H1 (cell line): Measurements from ENCODE around the gene NAA10.

ENCODE experiments used
- CEBPB ChIP-seq: IDR thresholded peaks from 2 replicates; pipeline ENCODE4 v1.6.1; 2012; ENCODE audit warnings: low read depth, low read length
- PHF8 ChIP-seq: fragments of 200-600 bp; sonication (generic); conservative IDR thresholded peaks from 2 replicates; pipeline ENCODE4 v1.7.1; 2012; ENCODE audit warnings: low read depth, mild to moderate bottlenecking, inconsistent platforms, low read length, moderate library complexity
- SIN3A ChIP-seq, 2 experiments: IDR thresholded peaks in 1 of 2; conservative IDR thresholded peaks in 1 of 2; 2 replicates each; pipeline ENCODE4 v1.6.1; 2011 to 2012; ENCODE audit warnings: low read length in 2 of 2, improper control_type of control experiment in 1 of 2, low read depth in 1 of 2, mild to moderate bottlenecking in 1 of 2
- TF ChIP-seq, protein P1 (sequence below): IDR thresholded peaks from 2 replicates; pipeline ENCODE4 v1.6.1; 2012; ENCODE audit warnings: low read length, inconsistent platforms

DNA sequence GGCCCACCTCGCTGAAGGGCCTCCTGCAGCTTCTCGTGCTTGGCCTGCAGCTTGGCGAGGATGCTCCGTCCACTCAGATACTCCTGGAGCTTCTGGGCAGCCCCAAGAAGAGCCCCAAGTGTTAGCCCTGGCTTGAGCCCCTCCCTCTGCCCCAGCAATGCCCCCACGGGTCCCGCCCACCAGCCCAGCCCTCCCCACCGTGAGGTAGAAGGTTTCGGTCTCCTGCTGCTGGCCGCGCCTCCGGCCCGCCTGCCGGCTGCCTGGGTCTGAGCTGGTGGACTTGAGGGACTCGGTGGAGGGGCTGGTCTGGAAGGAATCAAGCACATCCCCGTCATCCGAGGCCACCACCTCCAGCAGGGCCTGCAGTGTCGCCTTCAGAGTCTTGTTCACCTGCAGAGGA is 21.6 kb downstream of the NAA10 start:
- TF ChIP-seq, protein P1, sequence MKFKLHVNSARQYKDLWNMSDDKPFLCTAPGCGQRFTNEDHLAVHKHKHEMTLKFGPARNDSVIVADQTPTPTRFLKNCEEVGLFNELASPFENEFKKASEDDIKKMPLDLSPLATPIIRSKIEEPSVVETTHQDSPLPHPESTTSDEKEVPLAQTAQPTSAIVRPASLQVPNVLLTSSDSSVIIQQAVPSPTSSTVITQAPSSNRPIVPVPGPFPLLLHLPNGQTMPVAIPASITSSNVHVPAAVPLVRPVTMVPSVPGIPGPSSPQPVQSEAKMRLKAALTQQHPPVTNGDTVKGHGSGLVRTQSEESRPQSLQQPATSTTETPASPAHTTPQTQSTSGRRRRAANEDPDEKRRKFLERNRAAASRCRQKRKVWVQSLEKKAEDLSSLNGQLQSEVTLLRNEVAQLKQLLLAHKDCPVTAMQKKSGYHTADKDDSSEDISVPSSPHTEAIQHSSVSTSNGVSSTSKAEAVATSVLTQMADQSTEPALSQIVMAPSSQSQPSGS = no peak
- TF ChIP-seq CEBPB (no peak), SIN3A (conservative IDR thresholded peaks at IDR 0.05 in 1 of 2, IDR thresholded peaks at IDR 0.05 in 1 of 2; ENCODE audit: low read depth in 1 of 2, low read length in 2 of 2) (no peak), PHF8 (no peak)
